HG02973 (cell line): ENCODE results near the gene PDCD1LG2.
"Not testable (repeated sequence)": the region's sequence is repeated elsewhere in the genome, so short reads cannot be mapped to it uniquely, and the experiment has no call there.

Source experiments
- ATAC-seq: cut with Tn5 transposase; IDR thresholded peaks from one replicate; pipeline ENCODE4 v1.9.1; 2021; ENCODE audit warnings: moderate library complexity; ENCODE audit not compliant: unreplicated experiment

Gene PDCD1LG2

DNA sequence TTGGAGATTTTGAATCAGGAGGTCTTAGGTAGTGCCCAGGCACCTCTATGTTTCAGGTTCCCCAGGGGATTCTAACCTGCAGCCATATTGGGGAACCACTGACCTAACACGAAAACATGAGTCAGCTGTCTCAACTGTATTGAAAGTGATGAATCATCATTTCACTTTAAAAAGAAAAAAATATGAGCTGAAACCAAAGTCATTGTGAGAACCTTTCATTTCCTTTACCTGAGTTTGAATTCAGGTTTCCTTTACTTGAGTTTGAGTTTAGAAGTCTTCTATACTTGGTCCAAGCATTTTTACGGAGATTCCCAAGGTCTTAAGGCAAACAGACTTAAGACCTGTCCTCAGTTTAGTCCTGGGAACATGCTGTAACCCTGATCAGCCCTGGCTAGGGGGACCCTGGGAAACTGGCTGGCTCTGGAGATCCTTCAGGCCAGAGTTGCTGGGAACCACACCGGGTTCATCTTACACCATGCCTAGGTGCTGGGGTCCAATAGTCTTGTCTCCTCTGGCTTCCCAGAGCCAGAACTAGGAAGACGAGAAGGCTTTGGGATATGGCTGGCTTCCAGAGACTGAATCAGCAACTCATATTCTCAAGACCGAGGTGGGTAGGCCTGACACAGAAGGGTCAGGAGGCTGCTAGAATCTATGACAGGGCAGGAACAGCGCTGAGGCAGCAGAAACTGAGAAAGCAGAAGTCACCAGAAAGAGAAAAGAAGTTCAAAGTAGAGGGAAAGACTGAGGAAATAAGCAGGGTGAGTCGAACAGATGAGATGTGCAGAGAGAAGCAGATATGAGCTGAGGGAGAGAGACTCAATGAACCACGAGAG is 16.4 kb upstream of the PDCD1LG2 start:
- peak; percentile 87 for ATAC-seq

DNA sequence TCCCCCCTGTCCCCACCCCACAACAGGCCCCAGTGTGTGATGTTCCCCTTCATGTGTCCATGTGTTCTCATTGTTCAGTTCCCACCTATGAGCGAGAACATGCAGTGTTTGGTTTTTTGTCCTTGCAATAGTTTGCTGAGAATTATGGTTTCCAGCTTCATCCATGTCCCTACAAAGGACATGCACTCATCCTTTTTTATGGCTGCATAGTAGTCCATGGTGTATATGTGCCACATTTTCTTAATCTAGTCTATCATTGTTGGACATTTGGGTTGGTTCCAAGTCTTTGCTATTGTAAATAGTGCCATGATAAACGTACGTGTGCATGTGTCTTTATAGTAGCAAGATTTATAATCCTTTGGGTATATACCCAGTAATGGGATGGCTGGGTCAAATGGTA is 15.6 kb upstream of the PDCD1LG2 start:
- ATAC-seq = not testable (repeated sequence)

DNA sequence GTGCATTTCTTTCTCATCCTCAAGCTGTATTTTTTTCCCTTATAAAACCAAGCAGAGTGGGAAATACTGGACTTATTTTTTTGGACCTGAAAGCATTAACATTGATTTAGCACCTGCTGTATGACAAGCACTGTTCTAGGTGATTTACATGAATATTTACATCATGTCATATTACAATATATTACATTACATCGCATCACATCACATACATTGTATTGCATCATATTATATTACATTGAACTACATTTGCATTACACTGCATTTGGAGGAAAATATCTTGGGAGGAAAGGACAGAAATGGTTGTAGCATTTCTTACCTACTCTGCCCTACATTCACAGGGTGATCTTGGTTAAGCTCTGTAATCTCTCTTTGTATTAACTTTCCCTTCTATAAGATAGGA is 11.2 kb upstream of the PDCD1LG2 start:
- ATAC-seq = no peak

DNA sequence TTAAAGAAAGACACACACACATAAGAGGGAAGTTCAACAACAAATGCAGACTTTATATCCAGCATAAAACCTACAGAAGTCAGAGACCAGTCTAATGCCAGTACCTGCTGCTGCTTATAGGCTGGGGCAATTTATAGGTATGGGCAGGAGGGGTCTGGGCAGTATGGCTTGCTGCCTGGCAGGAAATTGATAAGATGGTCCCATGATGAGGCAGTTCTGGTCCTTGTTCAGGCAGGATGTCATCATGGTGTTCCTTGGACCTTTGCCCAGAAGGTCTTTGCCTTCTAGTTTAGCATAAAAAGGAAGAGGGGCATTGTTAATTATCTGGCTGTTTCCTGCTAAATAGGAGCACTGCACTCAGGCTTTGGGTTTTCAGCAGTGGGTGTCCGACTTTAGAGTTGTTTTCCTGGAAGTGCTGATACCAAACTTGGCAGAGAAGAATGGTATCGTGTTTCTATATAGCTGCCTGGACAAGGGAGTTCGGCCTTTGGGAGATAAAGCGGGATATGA is 10.4 kb upstream of the PDCD1LG2 start:
- no peak for ATAC-seq

DNA sequence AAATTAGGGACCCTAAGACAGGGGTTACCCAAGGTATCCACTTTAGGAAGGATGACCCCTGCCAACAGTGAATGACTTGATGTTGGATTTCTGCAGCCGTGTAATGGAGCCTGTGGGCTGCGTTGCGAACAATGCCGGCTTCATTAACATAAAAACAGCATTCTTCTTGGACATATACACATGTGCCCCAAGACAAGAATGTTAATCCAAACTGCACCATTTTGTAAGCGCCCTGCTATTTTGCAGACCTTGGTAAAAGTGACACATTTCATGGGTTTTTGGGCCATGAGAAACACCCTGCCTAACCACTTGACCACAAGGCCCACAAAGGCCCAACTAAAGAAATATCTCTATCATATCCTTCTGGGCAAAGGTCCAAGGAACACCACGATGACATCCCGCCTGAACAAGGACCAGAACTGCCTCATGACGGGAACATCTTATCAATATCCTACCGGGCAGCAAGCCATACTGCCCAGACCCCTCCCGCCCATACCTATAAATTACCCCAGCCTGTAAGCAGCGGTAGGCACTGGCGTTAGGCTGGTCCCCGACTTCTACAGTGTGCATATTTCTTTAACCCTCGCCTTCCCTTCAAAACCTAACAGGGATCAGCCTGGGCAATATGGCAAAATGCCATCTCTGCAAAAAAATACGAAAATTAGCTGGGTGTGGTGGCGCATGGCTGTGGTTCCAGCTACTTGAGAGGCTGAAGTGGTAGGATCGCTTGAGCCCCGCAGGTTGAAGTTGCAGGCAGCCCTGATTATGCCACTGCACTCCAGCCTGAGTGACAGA is 9.7 kb upstream of the PDCD1LG2 start:
- no peak for ATAC-seq

DNA sequence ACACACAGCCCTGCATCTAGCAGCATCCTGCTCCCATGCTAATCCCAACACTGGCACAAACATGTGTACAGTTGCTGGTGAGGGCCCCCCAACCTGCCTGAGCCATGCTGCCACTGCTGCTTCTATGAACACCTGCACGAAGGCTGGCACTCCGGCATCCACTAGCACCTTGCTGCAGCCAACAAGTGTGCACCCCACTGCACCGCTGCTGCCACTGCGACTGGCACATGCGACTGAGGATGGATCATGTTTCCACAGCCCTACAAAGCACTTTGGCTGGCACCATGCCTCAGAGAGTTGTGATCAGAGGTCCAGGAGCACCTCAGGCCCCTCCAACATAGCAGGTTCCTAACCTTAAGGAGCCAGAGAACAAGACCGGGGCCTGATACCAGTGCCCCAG is 7.8 kb upstream of the PDCD1LG2 start:
- no peak for ATAC-seq

DNA sequence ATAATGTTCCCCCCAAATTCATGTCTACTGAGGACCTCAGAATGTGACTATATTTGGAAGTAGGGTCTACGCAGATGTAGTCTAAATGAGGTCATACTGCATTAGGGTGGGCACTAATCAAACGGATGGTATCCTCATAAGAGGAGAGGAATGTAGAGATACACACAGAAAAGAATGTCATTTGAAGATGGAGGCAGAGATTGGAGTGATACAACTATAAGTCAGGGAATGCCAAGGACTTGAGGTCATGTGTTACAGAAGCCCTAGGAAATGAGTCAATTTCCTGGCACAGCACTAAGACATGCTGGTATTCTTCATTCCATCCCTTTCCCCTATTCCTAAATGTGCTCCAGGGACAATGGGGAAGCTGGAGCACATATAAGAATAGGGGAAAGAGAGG is 758 bp upstream of the PDCD1LG2 start:
- no peak for ATAC-seq

DNA sequence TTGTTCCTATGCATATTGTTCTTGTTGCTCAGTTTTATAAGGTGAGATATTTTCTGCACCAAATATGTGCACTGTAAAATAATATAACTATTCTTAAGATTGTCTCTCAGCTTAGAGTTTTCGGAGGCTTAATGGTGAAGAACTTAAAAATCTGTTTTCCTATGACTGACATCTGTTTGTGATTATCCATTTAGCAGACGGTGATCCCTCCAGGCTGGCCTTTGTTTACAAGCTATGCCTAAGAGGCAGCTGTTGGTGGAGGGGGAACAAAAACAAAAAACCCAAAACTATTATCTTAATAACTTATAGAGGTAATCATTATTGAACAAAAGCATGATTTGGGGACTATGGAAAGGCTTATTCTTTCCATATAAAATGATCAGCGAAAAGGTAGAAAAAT is 658 bp downstream of the PDCD1LG2 start:
- ATAC-seq = no peak

DNA sequence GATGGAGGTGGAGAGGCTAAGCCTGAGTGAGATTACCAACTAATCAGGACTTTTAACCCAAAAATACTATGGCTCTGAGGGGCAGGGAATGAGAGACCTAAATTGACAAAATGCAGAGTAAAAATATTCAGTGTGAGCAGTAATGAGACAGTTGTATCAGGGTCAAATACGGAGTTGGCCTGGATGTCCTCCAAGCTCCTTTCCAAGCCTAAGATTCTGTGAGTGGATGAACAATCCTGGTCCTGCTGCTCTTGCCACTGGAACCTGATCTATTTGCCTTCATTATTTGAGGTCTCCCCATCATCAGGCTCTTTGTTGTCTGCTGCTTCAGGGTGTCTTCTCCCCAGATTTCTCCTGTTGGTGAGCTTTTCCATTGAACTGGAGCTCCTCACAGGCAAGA is 1.1 kb downstream of the PDCD1LG2 start:
- no peak for ATAC-seq

DNA sequence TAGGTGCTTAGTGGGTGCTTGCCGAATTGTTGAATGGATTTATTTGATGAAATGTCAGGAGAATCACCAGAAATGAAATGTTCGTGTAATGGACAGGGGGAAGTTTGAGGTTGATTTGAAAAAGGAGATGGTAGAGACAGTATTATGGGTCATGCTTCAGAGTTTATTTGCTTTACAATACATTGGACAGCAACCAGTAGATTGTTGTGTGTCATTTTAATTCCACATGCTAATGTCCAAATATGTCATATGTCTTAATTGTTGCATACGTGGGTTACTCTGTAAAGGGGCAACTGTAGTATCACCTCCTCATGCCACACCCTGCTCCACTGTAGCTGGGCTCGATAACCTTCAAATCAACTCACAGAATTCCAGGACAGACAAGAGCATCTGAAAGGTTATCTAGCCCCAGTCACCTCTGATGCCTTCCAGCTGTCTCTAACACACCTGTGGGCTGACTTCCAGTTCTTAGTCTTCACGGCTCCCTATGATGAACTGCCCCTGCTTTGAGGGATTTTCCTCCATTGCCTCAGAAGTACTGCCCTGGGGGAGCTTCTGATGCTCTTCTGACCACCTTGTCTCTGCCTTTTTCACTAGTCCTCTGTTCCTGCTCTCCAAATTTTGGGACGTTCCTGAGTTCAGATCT is 1.7 kb downstream of the PDCD1LG2 start:
- ATAC-seq = no peak

DNA sequence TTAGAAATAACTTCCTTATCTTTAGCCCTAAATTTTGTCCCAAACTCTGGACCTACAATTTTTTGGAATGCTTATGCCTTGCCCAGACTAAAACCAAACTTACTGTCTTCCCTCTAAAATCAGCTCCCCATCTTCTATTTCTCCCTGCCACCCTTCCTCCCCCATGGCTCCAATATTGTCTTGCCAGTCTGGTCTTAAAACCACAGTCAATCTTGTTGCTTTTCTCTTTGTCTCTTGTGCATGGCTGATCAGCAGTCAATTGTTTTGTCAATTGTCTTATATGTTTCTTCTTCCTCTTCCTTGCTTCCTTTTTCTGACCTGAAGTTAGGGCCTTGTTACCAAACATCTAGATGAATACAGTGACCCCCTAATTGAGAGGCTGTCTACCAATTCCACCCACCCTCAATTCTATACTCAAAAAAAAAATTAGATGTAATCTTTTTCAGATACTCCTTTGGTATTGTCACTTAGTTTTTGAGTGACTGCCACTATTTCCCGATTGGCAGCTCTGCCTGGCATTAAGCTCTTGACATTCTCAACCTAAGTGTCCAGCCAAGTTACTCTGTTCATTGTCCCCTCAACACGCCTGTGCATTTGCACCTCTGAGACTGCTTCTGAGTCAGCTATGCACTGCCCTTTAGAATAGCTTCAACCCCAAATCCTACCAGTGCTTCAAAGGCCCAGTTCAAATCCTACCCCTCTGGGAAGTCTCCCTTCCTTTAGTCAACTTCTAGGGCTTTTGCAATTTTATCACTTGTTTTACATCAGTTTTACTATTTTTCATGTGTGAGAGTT is 2.5 kb downstream of the PDCD1LG2 start:
- ATAC-seq = no peak

DNA sequence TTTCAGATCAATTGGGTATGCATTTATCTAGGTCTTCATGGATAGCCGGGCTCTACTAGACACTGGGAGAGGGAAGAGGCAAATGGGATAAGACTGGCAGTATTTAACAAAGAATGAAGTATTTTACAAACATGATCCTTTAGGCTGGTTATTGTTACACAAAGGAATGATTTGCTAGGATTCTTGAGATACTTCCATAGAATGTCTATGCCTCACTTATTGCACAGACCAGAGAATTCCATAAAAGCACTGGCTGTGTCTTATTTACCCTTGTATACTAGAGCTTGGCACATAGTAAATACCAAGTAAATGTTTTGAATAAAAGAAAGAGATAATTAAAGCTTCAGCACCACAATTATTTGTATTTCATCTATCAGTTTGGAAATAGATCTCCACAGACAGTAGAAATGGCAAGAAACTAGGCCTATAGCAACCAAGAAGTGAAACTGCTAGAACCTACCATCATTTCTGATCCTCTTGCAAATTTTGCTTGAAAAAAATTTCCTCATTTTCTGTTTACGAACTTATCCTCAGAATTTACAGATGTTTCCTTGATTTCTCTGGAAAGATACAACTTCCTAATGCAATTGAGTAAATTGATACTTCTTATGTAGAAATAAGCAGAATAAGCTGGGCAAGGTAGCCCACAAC is 3.8 kb downstream of the PDCD1LG2 start:
- ATAC-seq = no peak

DNA sequence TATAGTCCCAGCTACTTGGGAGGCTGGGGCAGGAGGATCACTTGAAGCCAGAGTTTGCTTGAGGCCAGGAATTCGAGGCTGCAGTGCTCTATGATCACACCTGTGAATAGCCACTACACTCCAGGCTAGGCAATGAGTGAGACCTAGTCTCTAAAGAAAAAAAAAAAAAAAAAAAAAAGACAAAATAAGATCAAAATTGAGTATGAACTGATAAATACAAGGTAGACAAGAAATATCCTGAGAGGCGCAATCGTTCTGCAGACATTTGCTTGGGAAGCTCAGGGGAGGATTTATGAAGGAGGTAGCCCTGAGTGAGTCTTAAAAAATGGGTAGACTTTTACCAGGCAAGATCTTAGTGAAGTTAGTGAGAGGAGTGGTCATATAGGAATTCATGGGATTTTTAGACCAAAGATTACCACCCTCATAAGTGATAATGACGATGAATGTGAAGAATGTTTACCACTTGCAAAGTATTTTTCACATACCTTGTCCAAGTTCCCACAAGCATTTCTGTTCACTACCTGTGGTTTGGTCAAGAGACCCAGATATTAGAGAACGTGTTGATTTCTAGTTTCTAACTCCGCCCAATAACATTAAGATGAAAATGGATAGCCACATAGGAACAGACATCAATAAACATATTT is 4.4 kb downstream of the PDCD1LG2 start:
- no peak for ATAC-seq

DNA sequence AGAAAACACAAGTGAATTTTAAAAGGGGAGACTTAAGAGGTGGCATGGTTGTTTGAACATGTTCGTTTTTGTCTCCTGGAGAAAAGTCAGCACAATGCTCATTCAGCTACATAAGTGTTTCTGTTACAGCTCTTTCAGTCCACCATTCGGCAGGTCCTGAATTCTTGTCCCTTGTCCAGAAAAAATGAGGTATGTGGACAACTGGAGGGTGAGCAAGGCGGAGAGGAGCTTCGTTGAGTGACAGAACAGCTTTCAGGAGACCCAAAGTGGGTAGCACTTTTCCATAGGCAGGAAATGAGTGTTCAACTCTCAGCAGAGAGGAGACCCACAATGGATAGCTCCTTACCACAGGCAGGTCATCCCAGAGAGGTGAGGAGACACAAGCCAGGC is 4.9 kb downstream of the PDCD1LG2 start:
- ATAC-seq = no peak

DNA sequence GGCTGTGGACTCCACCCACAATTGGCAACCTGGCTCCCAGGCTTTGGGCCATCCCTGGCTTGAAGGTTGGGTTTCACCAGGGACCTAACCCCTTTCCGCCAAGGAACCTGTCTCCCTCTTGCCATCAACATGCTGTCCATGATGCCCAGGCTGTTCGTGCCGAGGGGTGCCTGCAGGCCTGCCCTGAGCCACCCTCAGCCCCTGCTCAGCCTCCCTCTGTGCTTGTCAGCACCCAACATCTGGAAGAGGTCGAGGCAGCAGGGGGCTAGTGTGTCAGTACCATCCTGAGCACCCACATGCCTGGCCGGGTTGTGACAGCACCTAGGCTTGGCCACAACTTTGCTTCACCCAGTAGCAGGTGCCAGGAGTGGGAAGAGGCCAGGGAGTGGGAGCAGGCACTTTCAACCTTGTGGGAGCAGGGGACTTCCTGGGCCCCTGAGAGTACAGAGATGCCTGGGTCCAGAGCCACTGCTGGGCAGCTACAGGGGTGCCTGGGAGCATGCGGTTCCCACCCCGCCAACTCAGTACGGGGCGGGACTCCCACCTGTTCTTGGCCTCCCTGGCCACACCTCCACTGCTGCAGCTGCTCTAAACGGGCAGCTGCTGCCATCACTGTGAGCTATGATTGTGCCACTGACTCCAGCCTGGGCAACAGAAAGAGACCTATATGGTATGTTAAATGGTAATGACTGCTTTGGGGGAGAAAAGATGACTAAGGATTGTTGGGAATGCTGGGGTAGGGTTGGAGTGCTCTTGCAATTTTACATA is 6.3 kb downstream of the PDCD1LG2 start:
- no peak for ATAC-seq

DNA sequence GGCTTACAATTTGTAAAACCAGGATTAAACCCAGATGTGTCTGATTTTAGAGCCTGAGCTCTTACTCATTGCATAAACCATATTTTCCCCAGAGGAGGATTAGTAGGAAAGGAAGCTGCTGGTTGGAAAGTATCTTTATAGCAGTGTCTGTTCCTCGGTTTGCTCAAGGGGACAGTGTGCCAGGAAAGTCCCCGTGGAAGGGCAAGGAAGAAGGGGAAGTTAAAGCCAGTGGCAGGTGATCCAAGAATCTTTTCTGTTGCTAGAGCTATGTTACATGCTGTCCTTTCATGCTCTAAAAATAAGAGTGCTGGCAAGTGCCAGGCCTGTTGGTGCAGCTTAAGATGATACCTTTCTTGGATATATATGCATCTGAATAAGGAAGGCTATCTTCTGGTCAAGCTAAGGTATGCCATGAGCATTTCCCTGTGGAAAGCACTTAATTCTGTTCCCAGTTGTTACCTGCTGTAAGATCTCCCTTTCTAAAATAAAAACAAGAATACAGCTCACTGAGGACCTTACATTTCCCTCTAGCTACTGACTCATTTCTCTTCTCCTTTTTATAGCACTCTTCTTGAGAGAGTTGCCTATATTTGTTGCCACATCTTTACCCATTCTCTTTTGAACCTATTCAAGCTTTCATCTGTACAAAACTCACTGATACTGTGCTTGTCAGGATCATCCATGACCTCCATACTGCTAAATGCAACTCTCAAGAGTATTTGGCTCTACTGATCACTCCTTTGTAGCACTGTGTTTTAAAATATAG is 8.0 kb downstream of the PDCD1LG2 start:
- peak; percentile 51 for ATAC-seq

DNA sequence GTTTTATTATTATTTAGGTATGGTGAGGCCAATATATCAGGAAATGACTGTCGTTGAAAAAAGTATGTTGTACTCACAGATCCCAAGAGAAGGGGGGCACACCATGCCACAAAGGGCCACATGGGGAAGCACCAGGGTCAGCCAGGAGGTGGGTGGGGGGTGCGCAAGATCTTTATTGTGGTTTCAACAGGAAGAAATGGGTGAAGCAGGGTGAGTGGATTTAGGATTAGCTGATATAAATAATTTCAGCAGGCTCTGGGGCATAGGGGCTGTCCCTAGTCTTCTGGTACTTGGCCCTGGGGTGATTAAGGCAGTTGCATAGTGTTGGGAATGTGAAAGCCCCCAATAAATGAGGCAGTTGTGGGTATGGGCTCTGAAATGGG is 8.6 kb downstream of the PDCD1LG2 start:
- ATAC-seq = peak; percentile 17

DNA sequence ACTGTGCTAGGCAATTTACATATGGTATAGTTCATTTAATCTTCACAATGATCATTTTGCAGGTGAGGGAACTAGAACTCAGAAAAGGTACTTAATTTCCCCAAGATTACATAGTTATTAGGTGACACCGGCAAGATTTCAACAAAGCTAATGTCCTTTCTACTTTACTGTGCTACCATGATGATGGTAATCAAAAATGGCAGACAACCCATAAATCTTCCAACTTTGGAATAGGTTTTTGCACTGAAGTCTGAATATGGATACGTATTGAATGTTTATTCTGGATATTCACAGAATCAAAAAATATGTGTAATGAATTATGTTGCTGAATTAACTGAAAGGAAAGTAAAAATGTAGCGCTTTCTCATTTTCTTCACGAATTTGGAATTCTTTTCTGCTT is 13.8 kb downstream of the PDCD1LG2 start:
- no peak for ATAC-seq
